ENCODE data around the gene FOCAD.

FOCAD gene

GRCh38 chr9:20729523-20729922 lies 45.5 kb downstream of the FOCAD start:
- DNase-seq (ENCODE audit: low spot score): no peak

GRCh38 chr9:20732118-20732517 lies 48.1 kb downstream of the FOCAD start:
- no peak for DNase-seq (ENCODE audit: low spot score)

- no peak for DNase-seq (ENCODE audit: low spot score)
These were observed 50.2 kb downstream of the FOCAD start for GRCh38 chr9:20734275-20734674.

GRCh38 chr9:20740304-20740703 lies 56.2 kb downstream of the FOCAD start:
- DNase-seq (ENCODE audit: low spot score): no peak

GRCh38 chr9:20740929-20741582 lies 57.0 kb downstream of the FOCAD start:
- no peak for DNase-seq (ENCODE audit: low spot score)

- no peak for DNase-seq (ENCODE audit: low spot score)
These were observed 58.8 kb downstream of the FOCAD start for GRCh38 chr9:20742833-20743232.

- no peak for DNase-seq (ENCODE audit: low spot score)
These were observed 60.1 kb downstream of the FOCAD start for GRCh38 chr9:20744036-20744630.

GRCh38 chr9:20746967-20747366 lies 62.9 kb downstream of the FOCAD start:
- DNase-seq (ENCODE audit: low spot score): no peak

GRCh38 chr9:20749496-20750198 lies 65.6 kb downstream of the FOCAD start:
- no peak for DNase-seq (ENCODE audit: low spot score)

GRCh38 chr9:20753761-20754160 lies 69.7 kb downstream of the FOCAD start:
- DNase-seq (ENCODE audit: low spot score): no peak

- DNase-seq (ENCODE audit: low spot score): no peak
These were observed 70.5 kb downstream of the FOCAD start for GRCh38 chr9:20754556-20754955.

GRCh38 chr9:20760246-20760891 lies 76.3 kb downstream of the FOCAD start:
- DNase-seq (ENCODE audit: low spot score): no peak

GRCh38 chr9:20770947-20771346 lies 86.9 kb downstream of the FOCAD start:
- no peak for DNase-seq (ENCODE audit: low spot score)

- no peak for DNase-seq (ENCODE audit: low spot score)
These were observed 87.7 kb downstream of the FOCAD start for GRCh38 chr9:20771729-20772128.

- DNase-seq (ENCODE audit: low spot score): no peak
These were observed 91.6 kb downstream of the FOCAD start for GRCh38 chr9:20775683-20776082.

- peak; percentile 34 for DNase-seq (ENCODE audit: low spot score)
These were observed 97.0 kb downstream of the FOCAD start for GRCh38 chr9:20781092-20781491.

- DNase-seq (ENCODE audit: low spot score): no peak
These were observed 98.2 kb downstream of the FOCAD start for GRCh38 chr9:20782289-20782688.

- no peak for DNase-seq (ENCODE audit: low spot score)
These were observed 99.3 kb downstream of the FOCAD start for GRCh38 chr9:20783057-20784038.

GRCh38 chr9:20784196-20784595 lies 100.1 kb downstream of the FOCAD start:
- no peak for DNase-seq (ENCODE audit: low spot score)

GRCh38 chr9:20786807-20787206 lies 102.7 kb downstream of the FOCAD start:
- no peak for DNase-seq (ENCODE audit: low spot score)

GRCh38 chr9:20788526-20789451 lies 104.7 kb downstream of the FOCAD start:
- no peak for DNase-seq (ENCODE audit: low spot score)
